HepG2 (cell line): ENCODE data around the gene HSD3B7. TPM values are rescaled to one million over a fixed set of nuclear protein-coding genes. Genes with fewer than 3 reads are reported as not detected.

Experiments
- ATF1 ChIP-seq: IDR thresholded peaks from 2 replicates; pipeline ENCODE4 v1.6.1; 2016; ENCODE audit warnings: mild to moderate bottlenecking, control low read depth
- GZF1 ChIP-seq: sonication (generic); formaldehyde crosslinking; IDR thresholded peaks from 2 replicates; pipeline ENCODE4 v1.5.1; 2020; ENCODE audit warnings: mild to moderate bottlenecking, missing genetic modification reagents
- KDM1A ChIP-seq: IDR thresholded peaks from 2 replicates; pipeline ENCODE4 v1.6.1; 2016; ENCODE audit warnings: missing compliant biosample characterization
- MATR3 ChIP-seq: sonication (generic); formaldehyde crosslinking; IDR thresholded peaks from 2 replicates; pipeline ENCODE4 v1.4.0; 2020; ENCODE audit warnings: missing genetic modification reagents
- MBD4 ChIP-seq: IDR thresholded peaks from 2 replicates; pipeline ENCODE4 v1.6.1; 2012; ENCODE audit warnings: low read length, inconsistent platforms, borderline replicate concordance
- MTF1 ChIP-seq: sonication (generic); formaldehyde crosslinking; IDR thresholded peaks from 2 replicates; pipeline ENCODE4 v1.5.0; 2020; ENCODE audit warnings: missing genetic modification reagents
- NBN ChIP-seq: fragments of 450-650 bp; conservative IDR thresholded peaks from 2 replicates; pipeline ENCODE4 v1.6.1; 2017
- NCOR1 ChIP-seq: fragments of 200-600 bp; sonication (generic); IDR thresholded peaks from 2 replicates; pipeline ENCODE4 v1.7.0; 2017; ENCODE audit warnings: antibody characterized with exemption, low read length, borderline replicate concordance
- PAF1 ChIP-seq: IDR thresholded peaks from 2 replicates; pipeline ENCODE4 v1.6.1; 2016; ENCODE audit warnings: missing genetic modification reagents, missing compliant biosample characterization
- TCF7 ChIP-seq: sonication (generic); IDR thresholded peaks from 2 replicates; pipeline ENCODE4 v1.6.1; 2016; ENCODE audit warnings: antibody characterized with exemption, low read depth
- ZEB1 ChIP-seq: IDR thresholded peaks from 2 replicates; pipeline ENCODE4 v1.6.1; 2012; ENCODE audit warnings: mild to moderate bottlenecking, low read depth, inconsistent platforms; ENCODE audit not compliant: insufficient replicate concordance
- ZNF12 ChIP-seq: sonication (generic); formaldehyde crosslinking; IDR thresholded peaks from 2 replicates; pipeline ENCODE4 v1.5.0; 2020; ENCODE audit warnings: missing genetic modification reagents
- ZNF431 ChIP-seq: sonication (generic); formaldehyde crosslinking; IDR thresholded peaks from 2 replicates; pipeline ENCODE4 v1.9.0; 2022; ENCODE audit warnings: missing genetic modification reagents, low read depth, mild to moderate bottlenecking, borderline replicate concordance
- ZNF484 ChIP-seq: sonication (generic); formaldehyde crosslinking; IDR thresholded peaks from 2 replicates; pipeline ENCODE4 v1.5.1; 2020; ENCODE audit warnings: mild to moderate bottlenecking, low read depth, missing genetic modification reagents, borderline replicate concordance
- ZSCAN25 ChIP-seq: sonication (generic); formaldehyde crosslinking; IDR thresholded peaks from 2 replicates; pipeline ENCODE4 v1.8.0; 2022; ENCODE audit warnings: mild to moderate bottlenecking, missing genetic modification reagents
- polyA plus RNA-seq, 8 experiments: library from polyadenylated mRNA; depleted of rRNA in 3 of 8; stranded (reverse) in 7 of 8; unstranded in 1 of 8; fragments of >200 nt; fragmentation: Illumina TruSeq in 4 of 8; extraction: Trizol in 4 of 8; gene quantifications; 2 replicates each; pipeline versions ENCODE4 v1.2.1 to v1.2.3, GENCODE V29; 2011 to 2016; ENCODE audit warnings: low read depth in 4 of 8, missing spikeins in 1 of 8, mixed read lengths in 1 of 8; ENCODE audit not compliant: insufficient read depth in 1 of 8
- total RNA-seq, 5 experiments: library from RNA; depleted of rRNA; stranded (reverse); fragments of >200 nt; fragmentation: Illumina TruSeq; extraction: Trizol; gene quantifications; 2 replicates each; pipeline ENCODE4 v1.2.3, GENCODE V29; 2016; ENCODE audit warnings: low read depth in 1 of 5
- TF ChIP-seq, protein P1 (sequence below): sonication (generic); formaldehyde crosslinking; IDR thresholded peaks from 2 replicates; pipeline ENCODE4 v1.5.1; 2020; ENCODE audit warnings: mild to moderate bottlenecking, missing genetic modification reagents, moderate library complexity
- TF ChIP-seq, protein P2 (sequence below): sonication (generic); formaldehyde crosslinking; IDR thresholded peaks from 2 replicates; pipeline ENCODE4 v1.4.0; 2020; ENCODE audit warnings: missing genetic modification reagents
- TF ChIP-seq, protein P3 (sequence below): IDR thresholded peaks from 2 replicates; pipeline ENCODE4 v1.6.1; 2016; ENCODE audit warnings: low read depth
- TF ChIP-seq, protein P4 (sequence below): sonication (generic); formaldehyde crosslinking; IDR thresholded peaks from 2 replicates; pipeline ENCODE4 v1.4.0; 2020; ENCODE audit warnings: mild to moderate bottlenecking, missing genetic modification reagents

Gene HSD3B7
- total and polyA plus RNA-seq, 2 of the 13 experiments (the other 11 are each of a cell fraction or from before 2014, with no cell fraction given): 32.9 to 69.7 TPM

DNA sequence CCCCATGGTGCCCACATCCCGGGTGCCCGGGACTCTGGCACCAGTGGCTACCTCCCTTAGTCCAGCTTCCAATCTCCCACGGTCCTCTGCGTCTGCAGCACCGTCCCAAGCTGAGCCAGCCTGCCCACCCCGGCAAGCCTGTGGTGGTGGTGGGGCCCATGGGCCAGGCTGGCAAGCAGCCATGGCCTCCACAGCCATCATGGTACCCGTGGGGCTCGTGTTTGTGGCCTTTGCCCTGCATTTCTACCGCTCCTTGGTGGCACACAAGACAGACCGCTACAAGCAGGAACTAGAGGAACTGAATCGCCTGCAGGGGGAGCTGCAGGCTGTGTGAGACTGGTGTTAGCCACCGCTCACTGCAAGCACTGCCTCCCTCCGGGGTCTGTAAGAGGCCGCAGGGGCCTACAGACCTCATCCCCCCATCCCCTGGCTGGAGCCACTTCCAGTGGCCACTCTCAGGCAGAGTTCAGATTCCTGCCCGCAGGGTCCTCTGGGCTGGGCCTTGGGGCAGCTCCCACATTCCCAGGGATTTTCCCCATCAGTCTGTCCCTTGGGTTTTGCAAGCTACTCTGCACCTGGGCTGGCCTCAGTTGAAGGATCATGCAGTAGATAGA is 31.4 kb upstream of the HSD3B7 start (continued):
- TF ChIP-seq, protein P1, sequence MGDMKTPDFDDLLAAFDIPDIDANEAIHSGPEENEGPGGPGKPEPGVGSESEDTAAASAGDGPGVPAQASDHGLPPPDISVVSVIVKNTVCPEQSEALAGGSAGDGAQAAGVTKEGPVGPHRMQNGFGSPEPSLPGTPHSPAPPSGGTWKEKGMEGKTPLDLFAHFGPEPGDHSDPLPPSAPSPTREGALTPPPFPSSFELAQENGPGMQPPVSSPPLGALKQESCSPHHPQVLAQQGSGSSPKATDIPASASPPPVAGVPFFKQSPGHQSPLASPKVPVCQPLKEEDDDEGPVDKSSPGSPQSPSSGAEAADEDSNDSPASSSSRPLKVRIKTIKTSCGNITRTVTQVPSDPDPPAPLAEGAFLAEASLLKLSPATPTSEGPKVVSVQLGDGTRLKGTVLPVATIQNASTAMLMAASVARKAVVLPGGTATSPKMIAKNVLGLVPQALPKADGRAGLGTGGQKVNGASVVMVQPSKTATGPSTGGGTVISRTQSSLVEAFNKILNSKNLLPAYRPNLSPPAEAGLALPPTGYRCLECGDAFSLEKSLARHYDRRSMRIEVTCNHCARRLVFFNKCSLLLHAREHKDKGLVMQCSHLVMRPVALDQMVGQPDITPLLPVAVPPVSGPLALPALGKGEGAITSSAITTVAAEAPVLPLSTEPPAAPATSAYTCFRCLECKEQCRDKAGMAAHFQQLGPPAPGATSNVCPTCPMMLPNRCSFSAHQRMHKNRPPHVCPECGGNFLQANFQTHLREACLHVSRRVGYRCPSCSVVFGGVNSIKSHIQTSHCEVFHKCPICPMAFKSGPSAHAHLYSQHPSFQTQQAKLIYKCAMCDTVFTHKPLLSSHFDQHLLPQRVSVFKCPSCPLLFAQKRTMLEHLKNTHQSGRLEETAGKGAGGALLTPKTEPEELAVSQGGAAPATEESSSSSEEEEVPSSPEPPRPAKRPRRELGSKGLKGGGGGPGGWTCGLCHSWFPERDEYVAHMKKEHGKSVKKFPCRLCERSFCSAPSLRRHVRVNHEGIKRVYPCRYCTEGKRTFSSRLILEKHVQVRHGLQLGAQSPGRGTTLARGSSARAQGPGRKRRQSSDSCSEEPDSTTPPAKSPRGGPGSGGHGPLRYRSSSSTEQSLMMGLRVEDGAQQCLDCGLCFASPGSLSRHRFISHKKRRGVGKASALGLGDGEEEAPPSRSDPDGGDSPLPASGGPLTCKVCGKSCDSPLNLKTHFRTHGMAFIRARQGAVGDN (CRISPR knock-in tag): peak; percentile 90
- TF ChIP-seq NBN: no peak
- no peak for TF ChIP-seq MBD4
- no peak for TF ChIP-seq ATF1 (CRISPR knock-in tag)
- no peak for TF ChIP-seq TCF7
- TF ChIP-seq ZNF484 (CRISPR knock-in tag): no peak
- TF ChIP-seq ZSCAN25 (CRISPR knock-in tag): peak; percentile 57; the same call in 1 of the 2 replicates
- TF ChIP-seq, protein P2, sequence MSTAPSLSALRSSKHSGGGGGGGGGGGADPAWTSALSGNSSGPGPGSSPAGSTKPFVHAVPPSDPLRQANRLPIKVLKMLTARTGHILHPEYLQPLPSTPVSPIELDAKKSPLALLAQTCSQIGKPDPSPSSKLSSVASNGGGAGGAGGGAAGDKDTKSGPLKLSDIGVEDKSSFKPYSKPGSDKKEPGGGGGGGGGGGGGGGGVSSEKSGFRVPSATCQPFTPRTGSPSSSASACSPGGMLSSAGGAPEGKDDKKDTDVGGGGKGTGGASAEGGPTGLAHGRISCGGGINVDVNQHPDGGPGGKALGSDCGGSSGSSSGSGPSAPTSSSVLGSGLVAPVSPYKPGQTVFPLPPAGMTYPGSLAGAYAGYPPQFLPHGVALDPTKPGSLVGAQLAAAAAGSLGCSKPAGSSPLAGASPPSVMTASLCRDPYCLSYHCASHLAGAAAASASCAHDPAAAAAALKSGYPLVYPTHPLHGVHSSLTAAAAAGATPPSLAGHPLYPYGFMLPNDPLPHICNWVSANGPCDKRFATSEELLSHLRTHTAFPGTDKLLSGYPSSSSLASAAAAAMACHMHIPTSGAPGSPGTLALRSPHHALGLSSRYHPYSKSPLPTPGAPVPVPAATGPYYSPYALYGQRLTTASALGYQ (CRISPR knock-in tag): no peak
- peak; percentile 56 for TF ChIP-seq ZEB1
- TF ChIP-seq GZF1 (CRISPR knock-in tag): 0 out of 2 replicates have a peak, but pooled peaks have one; percentile 53
- TF ChIP-seq ZNF431: no peak
- TF ChIP-seq MTF1 (CRISPR knock-in tag): no peak
- no peak; the same call in 1 of the 2 replicates for TF ChIP-seq PAF1 (CRISPR knock-in tag)
- no peak for TF ChIP-seq NCOR1
- TF ChIP-seq, protein P3, sequence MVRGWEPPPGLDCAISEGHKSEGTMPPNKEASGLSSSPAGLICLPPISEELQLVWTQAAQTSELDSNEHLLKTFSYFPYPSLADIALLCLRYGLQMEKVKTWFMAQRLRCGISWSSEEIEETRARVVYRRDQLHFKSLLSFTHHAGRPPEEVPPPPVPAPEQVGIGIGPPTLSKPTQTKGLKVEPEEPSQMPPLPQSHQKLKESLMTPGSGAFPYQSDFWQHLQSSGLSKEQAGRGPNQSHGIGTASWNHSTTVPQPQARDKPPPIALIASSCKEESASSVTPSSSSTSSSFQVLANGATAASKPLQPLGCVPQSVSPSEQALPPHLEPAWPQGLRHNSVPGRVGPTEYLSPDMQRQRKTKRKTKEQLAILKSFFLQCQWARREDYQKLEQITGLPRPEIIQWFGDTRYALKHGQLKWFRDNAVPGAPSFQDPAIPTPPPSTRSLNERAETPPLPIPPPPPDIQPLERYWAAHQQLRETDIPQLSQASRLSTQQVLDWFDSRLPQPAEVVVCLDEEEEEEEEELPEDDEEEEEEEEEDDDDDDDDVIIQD (CRISPR knock-in tag): no peak
- TF ChIP-seq KDM1A (CRISPR knock-in tag): no peak
- no peak for TF ChIP-seq ZNF12 (CRISPR knock-in tag)
- TF ChIP-seq, protein P4, sequence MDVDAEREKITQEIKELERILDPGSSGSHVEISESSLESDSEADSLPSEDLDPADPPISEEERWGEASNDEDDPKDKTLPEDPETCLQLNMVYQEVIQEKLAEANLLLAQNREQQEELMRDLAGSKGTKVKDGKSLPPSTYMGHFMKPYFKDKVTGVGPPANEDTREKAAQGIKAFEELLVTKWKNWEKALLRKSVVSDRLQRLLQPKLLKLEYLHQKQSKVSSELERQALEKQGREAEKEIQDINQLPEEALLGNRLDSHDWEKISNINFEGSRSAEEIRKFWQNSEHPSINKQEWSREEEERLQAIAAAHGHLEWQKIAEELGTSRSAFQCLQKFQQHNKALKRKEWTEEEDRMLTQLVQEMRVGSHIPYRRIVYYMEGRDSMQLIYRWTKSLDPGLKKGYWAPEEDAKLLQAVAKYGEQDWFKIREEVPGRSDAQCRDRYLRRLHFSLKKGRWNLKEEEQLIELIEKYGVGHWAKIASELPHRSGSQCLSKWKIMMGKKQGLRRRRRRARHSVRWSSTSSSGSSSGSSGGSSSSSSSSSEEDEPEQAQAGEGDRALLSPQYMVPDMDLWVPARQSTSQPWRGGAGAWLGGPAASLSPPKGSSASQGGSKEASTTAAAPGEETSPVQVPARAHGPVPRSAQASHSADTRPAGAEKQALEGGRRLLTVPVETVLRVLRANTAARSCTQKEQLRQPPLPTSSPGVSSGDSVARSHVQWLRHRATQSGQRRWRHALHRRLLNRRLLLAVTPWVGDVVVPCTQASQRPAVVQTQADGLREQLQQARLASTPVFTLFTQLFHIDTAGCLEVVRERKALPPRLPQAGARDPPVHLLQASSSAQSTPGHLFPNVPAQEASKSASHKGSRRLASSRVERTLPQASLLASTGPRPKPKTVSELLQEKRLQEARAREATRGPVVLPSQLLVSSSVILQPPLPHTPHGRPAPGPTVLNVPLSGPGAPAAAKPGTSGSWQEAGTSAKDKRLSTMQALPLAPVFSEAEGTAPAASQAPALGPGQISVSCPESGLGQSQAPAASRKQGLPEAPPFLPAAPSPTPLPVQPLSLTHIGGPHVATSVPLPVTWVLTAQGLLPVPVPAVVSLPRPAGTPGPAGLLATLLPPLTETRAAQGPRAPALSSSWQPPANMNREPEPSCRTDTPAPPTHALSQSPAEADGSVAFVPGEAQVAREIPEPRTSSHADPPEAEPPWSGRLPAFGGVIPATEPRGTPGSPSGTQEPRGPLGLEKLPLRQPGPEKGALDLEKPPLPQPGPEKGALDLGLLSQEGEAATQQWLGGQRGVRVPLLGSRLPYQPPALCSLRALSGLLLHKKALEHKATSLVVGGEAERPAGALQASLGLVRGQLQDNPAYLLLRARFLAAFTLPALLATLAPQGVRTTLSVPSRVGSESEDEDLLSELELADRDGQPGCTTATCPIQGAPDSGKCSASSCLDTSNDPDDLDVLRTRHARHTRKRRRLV: no peak; the same call in 1 of the 2 replicates
- TF ChIP-seq MATR3 (CRISPR knock-in tag): no peak
